HL-60 (cell line): Measurements from ENCODE around the gene CSF3.

Source experiments
- POLR2AphosphoS5 ChIP-seq: IDR thresholded peaks from 2 replicates; pipeline ENCODE4 v1.6.1; 2012; ENCODE audit warnings: low read depth
- TF ChIP-seq, protein P1 (sequence below): IDR thresholded peaks from one replicate; pipeline ENCODE4 v1.5.1; 2011; ENCODE audit warnings: low read length, control low read depth, inconsistent platforms; ENCODE audit not compliant: insufficient read depth
- TF ChIP-seq, protein P2 (sequence below): IDR thresholded peaks from 2 replicates; pipeline ENCODE4 v1.6.1; 2012; ENCODE audit warnings: low read depth; ENCODE audit not compliant: insufficient replicate concordance

DNA sequence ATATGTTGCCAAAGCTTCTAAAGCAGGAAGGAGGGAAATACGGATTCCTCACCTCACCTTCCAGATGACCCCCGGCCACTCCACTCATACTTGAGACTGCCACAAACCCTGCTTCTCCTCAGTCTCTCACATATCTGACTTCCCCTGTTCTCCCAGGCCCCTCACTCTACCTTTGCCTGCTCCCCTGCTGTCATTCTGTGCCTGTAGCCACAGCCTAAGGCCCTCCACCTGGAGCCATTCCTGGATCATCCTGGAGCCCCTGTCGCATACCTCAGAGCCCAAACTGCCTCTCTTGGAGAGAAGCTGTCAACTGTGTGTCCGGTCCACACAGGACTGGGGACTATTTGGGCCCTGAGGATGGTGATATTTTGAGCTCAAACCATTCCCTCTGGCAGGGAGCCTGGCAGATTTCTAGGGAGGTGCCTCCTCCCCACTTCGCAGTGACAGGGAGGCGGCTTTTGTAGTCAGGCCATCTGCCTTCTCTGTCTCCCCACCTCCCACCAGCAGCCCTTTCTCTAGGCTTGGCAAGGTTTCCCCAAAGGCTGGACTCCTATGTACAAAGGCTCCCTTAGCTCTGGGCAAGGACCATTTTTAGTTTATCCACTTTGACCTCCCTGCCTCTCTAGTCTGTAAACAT is 41.3 kb downstream of the CSF3 start:
- TF ChIP-seq, protein P1, sequence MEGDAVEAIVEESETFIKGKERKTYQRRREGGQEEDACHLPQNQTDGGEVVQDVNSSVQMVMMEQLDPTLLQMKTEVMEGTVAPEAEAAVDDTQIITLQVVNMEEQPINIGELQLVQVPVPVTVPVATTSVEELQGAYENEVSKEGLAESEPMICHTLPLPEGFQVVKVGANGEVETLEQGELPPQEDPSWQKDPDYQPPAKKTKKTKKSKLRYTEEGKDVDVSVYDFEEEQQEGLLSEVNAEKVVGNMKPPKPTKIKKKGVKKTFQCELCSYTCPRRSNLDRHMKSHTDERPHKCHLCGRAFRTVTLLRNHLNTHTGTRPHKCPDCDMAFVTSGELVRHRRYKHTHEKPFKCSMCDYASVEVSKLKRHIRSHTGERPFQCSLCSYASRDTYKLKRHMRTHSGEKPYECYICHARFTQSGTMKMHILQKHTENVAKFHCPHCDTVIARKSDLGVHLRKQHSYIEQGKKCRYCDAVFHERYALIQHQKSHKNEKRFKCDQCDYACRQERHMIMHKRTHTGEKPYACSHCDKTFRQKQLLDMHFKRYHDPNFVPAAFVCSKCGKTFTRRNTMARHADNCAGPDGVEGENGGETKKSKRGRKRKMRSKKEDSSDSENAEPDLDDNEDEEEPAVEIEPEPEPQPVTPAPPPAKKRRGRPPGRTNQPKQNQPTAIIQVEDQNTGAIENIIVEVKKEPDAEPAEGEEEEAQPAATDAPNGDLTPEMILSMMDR, result no peak
- TF ChIP-seq, protein P2, sequence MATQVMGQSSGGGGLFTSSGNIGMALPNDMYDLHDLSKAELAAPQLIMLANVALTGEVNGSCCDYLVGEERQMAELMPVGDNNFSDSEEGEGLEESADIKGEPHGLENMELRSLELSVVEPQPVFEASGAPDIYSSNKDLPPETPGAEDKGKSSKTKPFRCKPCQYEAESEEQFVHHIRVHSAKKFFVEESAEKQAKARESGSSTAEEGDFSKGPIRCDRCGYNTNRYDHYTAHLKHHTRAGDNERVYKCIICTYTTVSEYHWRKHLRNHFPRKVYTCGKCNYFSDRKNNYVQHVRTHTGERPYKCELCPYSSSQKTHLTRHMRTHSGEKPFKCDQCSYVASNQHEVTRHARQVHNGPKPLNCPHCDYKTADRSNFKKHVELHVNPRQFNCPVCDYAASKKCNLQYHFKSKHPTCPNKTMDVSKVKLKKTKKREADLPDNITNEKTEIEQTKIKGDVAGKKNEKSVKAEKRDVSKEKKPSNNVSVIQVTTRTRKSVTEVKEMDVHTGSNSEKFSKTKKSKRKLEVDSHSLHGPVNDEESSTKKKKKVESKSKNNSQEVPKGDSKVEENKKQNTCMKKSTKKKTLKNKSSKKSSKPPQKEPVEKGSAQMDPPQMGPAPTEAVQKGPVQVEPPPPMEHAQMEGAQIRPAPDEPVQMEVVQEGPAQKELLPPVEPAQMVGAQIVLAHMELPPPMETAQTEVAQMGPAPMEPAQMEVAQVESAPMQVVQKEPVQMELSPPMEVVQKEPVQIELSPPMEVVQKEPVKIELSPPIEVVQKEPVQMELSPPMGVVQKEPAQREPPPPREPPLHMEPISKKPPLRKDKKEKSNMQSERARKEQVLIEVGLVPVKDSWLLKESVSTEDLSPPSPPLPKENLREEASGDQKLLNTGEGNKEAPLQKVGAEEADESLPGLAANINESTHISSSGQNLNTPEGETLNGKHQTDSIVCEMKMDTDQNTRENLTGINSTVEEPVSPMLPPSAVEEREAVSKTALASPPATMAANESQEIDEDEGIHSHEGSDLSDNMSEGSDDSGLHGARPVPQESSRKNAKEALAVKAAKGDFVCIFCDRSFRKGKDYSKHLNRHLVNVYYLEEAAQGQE, result no peak
- TF ChIP-seq POLR2AphosphoS5, result no peak
